HCT116 (cell line): ENCODE results near the gene NPPB. TPM values are rescaled to one million over a fixed set of nuclear protein-coding genes. Genes with fewer than 3 reads are reported as not detected.

Experiments used
- ATAC-seq: fragments of 200-7000 bp; cut with Tn5 transposase; 2 replicates; pipeline ENCODE4 v1.9.1; 2020; ENCODE audit warnings: mild to moderate bottlenecking, moderate library complexity
- BruUV-seq: library from RNA; stranded (reverse); fragments of 400-500 nt; replicated peaks from 2 replicates; lab custom pipeline; 2021; lab: Mats Ljungman, UMichigan
- CTCF ChIA-PET: fragments of 300-600 bp; sonication (Branson Sonifier 250); formaldehyde crosslinking; loops from one replicate; lab custom pipeline; 2021; ENCODE audit warnings: antibody characterized with exemption; lab: Charles Lee
- POLR2A ChIA-PET: fragments of 300-600, 350-600 bp; sonication (Branson Sonifier 250); formaldehyde crosslinking; loops from one replicate; lab custom pipeline; 2021; ENCODE audit warnings: antibody characterized with exemption; lab: Charles Lee
- RAD21 ChIA-PET, 2 experiments: fragments of 300-600 bp; sonication (Branson Sonifier 250); formaldehyde crosslinking; loops; one replicate each; lab custom pipeline; 2023; ENCODE audit warnings: low total read pairs in 2 of 2; ENCODE audit not compliant: uncharacterized antibody in 2 of 2, unreplicated experiment in 2 of 2, low non-redundant PET in 1 of 2; lab: Charles Lee
- DNase-seq: peaks from one replicate; pipeline ENCODE4 v3.0.0-alpha.2; 2010; ENCODE audit warnings: low read depth, low spot score
- H2AFZ ChIP-seq: fragments of 200-600 bp; shearing (Covaris generic), sonication (generic); 2 replicates; pipeline ENCODE4 v1.6.1; 2017; ENCODE audit warnings: low read depth, mixed run types, mixed read lengths, antibody characterized with exemption, low read length; ENCODE audit not compliant: poor library complexity, severe bottlenecking
- H3K27ac ChIP-seq: 2 replicates; pipeline ENCODE4 v1.5.1; 2012; ENCODE audit warnings: low read depth, low read length
- H3K27me3 ChIP-seq: fragments of 200-600 bp; sonication (generic); 2 replicates; pipeline ENCODE4 v1.6.1; 2016; ENCODE audit warnings: mixed run types, low read length, mixed read lengths; ENCODE audit not compliant: insufficient read depth
- H3K36me3 ChIP-seq, 2 experiments: fragments of 200-500 bp in 1 of 2; fragments of 200-600 bp in 1 of 2; sonication (Bioruptor generic) in 1 of 2; sonication (generic) in 1 of 2; 2 replicates each; pipeline versions ENCODE4 v1.5.1 to v1.6.1; 2014 to 2016; ENCODE audit warnings: low read length in 2 of 2, inconsistent platforms in 1 of 2, mixed read lengths in 1 of 2, mixed run types in 1 of 2; ENCODE audit not compliant: insufficient read depth in 2 of 2, control insufficient read depth in 1 of 2
- H3K4me1 ChIP-seq, 2 experiments: fragments of 200-600 bp in 1 of 2; sonication (generic) in 1 of 2; 2 replicates each; pipeline versions ENCODE4 v1.5.1 to v1.6.1; 2012 to 2017; ENCODE audit warnings: low read length in 2 of 2, inconsistent platforms in 1 of 2, mild to moderate bottlenecking in 1 of 2, mixed read lengths in 1 of 2, mixed run types in 1 of 2, moderate library complexity in 1 of 2; ENCODE audit not compliant: insufficient read depth in 2 of 2, control insufficient read depth in 1 of 2
- H3K4me2 ChIP-seq: fragments of 200-600 bp; sonication (generic); 2 replicates; pipeline ENCODE4 v1.6.1; 2017; ENCODE audit warnings: mixed run types, low read length, mixed read lengths
- H3K4me3 ChIP-seq, 2 experiments: fragments of 200-600 bp in 1 of 2; sonication (generic) in 1 of 2; replicated peaks in 1 of 2; 2 replicates each; pipeline ENCODE4 v1.5.1; 2011 to 2016; ENCODE audit warnings: low read length in 2 of 2, control low read depth in 1 of 2, low read depth in 1 of 2, mild to moderate bottlenecking in 1 of 2, mixed read lengths in 1 of 2, mixed run types in 1 of 2
- H3K79me2 ChIP-seq: fragments of 200-600 bp; sonication (generic); 2 replicates; pipeline ENCODE4 v1.6.1; 2017; ENCODE audit warnings: mild to moderate bottlenecking, mixed run types, low read length, moderate library complexity, mixed read lengths; ENCODE audit not compliant: insufficient read depth
- H3K9ac ChIP-seq: fragments of 200-600 bp; sonication (generic); 2 replicates; pipeline ENCODE4 v1.6.1; 2016; ENCODE audit warnings: low read length, mixed read lengths
- H3K9me2 ChIP-seq: fragments of 200-600 bp; sonication (generic), shearing (Covaris generic); 2 replicates; pipeline ENCODE4 v1.6.1; 2017; ENCODE audit warnings: mixed run types, mild to moderate bottlenecking, moderate library complexity; ENCODE audit not compliant: insufficient read depth
- H3K9me3 ChIP-seq, 2 experiments: fragments of 200-500 bp in 1 of 2; fragments of 200-600 bp in 1 of 2; sonication (Bioruptor generic) in 1 of 2; sonication (generic) in 1 of 2; 2 replicates each; pipeline ENCODE4 v1.6.1; 2014 to 2017; ENCODE audit warnings: low read length in 2 of 2, mixed read lengths in 2 of 2, inconsistent platforms in 1 of 2, low read depth in 1 of 2, mild to moderate bottlenecking in 1 of 2, mixed run types in 1 of 2, moderate library complexity in 1 of 2; ENCODE audit not compliant: control insufficient read depth in 1 of 2, insufficient read depth in 1 of 2
- H4K20me1 ChIP-seq: fragments of 200-600 bp; sonication (generic), shearing (Covaris generic); 2 replicates; pipeline ENCODE4 v1.6.1; 2017; ENCODE audit warnings: mixed run types, mild to moderate bottlenecking, moderate library complexity; ENCODE audit not compliant: insufficient read depth
- ATF3 ChIP-seq: IDR thresholded peaks from 2 replicates; pipeline ENCODE4 v1.6.1; 2012
- CBX3 ChIP-seq: IDR thresholded peaks from 2 replicates; pipeline ENCODE4 v1.6.1; 2012; ENCODE audit warnings: low read depth
- CEBPB ChIP-seq: IDR thresholded peaks from 2 replicates; pipeline ENCODE4 v1.6.1; 2012; ENCODE audit warnings: low read depth
- CTCF ChIP-seq, 3 experiments: fragments of 200-600 bp in 1 of 3; sonication (generic) in 1 of 3; IDR thresholded peaks in 2 of 3; conservative IDR thresholded peaks in 1 of 3; 2 replicates each; pipeline ENCODE4 v1.5.1; 2012 to 2017; ENCODE audit warnings: low read depth in 2 of 3, low read length in 2 of 3, antibody characterized with exemption in 1 of 3, borderline replicate concordance in 1 of 3, control low read depth in 1 of 3, mild to moderate bottlenecking in 1 of 3, mixed read lengths in 1 of 3, mixed run types in 1 of 3, moderate library complexity in 1 of 3; ENCODE audit not compliant: insufficient read depth in 1 of 3
- ELF1 ChIP-seq: IDR thresholded peaks from 2 replicates; pipeline ENCODE4 v1.6.1; 2012; ENCODE audit warnings: low read depth, borderline replicate concordance
- EZH2 ChIP-seq: fragments of 200-600 bp; sonication (generic); IDR thresholded peaks from 2 replicates; pipeline ENCODE4 v1.6.1; 2017; ENCODE audit warnings: antibody characterized with exemption, mixed run types
- EZH2phosphoT487 ChIP-seq: fragments of 200-600 bp; IDR thresholded peaks from 2 replicates; pipeline ENCODE4 v1.6.1; 2018; ENCODE audit warnings: antibody characterized with exemption, borderline replicate concordance
- FOSL1 ChIP-seq: IDR thresholded peaks from 2 replicates; pipeline ENCODE4 v1.6.1; 2012; ENCODE audit warnings: low read depth
- JUND ChIP-seq: IDR thresholded peaks from 2 replicates; pipeline ENCODE4 v1.6.1; 2012
- MAX ChIP-seq: IDR thresholded peaks from 2 replicates; pipeline ENCODE4 v1.6.1; 2012
- POLR2AphosphoS5 ChIP-seq: IDR thresholded peaks from 2 replicates; pipeline ENCODE4 v1.6.1; 2011; ENCODE audit warnings: mild to moderate bottlenecking, low read depth, low read length, moderate library complexity
- RAD21 ChIP-seq: IDR thresholded peaks from 2 replicates; pipeline ENCODE4 v1.6.1; 2012; ENCODE audit warnings: low read depth, mild to moderate bottlenecking
- REST ChIP-seq: IDR thresholded peaks from 2 replicates; pipeline ENCODE4 v1.6.1; 2012; ENCODE audit warnings: low read depth
- SIN3A ChIP-seq: IDR thresholded peaks from 2 replicates; pipeline ENCODE4 v1.6.1; 2012; ENCODE audit warnings: low read depth
- SP1 ChIP-seq: IDR thresholded peaks from 2 replicates; pipeline ENCODE4 v1.6.1; 2012; ENCODE audit warnings: low read depth
- SRF ChIP-seq: IDR thresholded peaks from 2 replicates; pipeline ENCODE4 v1.6.1; 2012; ENCODE audit warnings: low read depth
- YY1 ChIP-seq: IDR thresholded peaks from 2 replicates; pipeline ENCODE4 v1.6.1; 2011; ENCODE audit warnings: low read length, low read depth, moderate library complexity, mild to moderate bottlenecking; ENCODE audit not compliant: insufficient replicate concordance; ENCODE audit errors: extremely low read depth
- ZNF274 ChIP-seq: fragments of 200-500 bp; sonication (Bioruptor generic); IDR thresholded peaks from 2 replicates; pipeline ENCODE4 v1.6.1; 2014; ENCODE audit warnings: mild to moderate bottlenecking, low read depth, low read length, inconsistent platforms
- intact Hi-C: fragments of 100-400 bp; cut with micrococcal nuclease; formaldehyde crosslinking; loops from 2 replicates; pipeline ENCODE4 v1.10.0; 2022
- total RNA-seq: library from RNA; stranded (reverse); gene quantifications from one replicate; pipeline ENCODE4 v1.2.1, GENCODE V29; 2021; ENCODE audit not compliant: unreplicated experiment

Gene NPPB
- total RNA-seq, 1 experiment from 2014 or later = not detected

GRCh38 chr1:11888877-11889208 lies 30.1 kb upstream of the NPPB start:
- no peak for ATAC-seq
- Histone ChIP-seq H2AFZ (no peak overlapping the region), H3K9me2 (no peaks in the 10 kb centered on the region), H3K27me3 (no peaks in the 10 kb centered on the region), H3K79me2 (no peaks in the 10 kb centered on the region), H3K27ac (no peak overlapping the region), H3K4me1 (no peaks in the 10 kb centered on the region; a peak in 1 of 4 replicates), H3K9ac (no peak overlapping the region), H3K9me3 (no peaks in the 10 kb centered on the region), H4K20me1 (no peaks in the 10 kb centered on the region), H3K36me3 (no peaks in the 10 kb centered on the region), H3K4me3 (no peak overlapping the region), H3K4me2 (no peak overlapping the region)
- POLR2A ChIA-PET = interaction anchor here (1.7 kb wide), 1 partner anchor 21 kb away, joined by 7 read pairs; no protein-coding TSS in a partner anchor
- CTCF ChIA-PET = no interaction called here
- TF ChIP-seq EZH2 = no peak
- TF ChIP-seq SIN3A = no peak
- TF ChIP-seq CBX3 = no peak
- no peak for TF ChIP-seq EZH2phosphoT487
- no peak for TF ChIP-seq CTCF (IDR thresholded peaks at IDR 0.05 in 2 of 3, conservative IDR thresholded peaks at IDR 0.05 in 1 of 3; ENCODE audit: borderline replicate concordance in 1 of 3, insufficient read depth in 1 of 3, low read depth in 2 of 3, low read length in 2 of 3)
- no peak for TF ChIP-seq SRF
- TF ChIP-seq REST = no peak
- no peak for TF ChIP-seq POLR2AphosphoS5
- TF ChIP-seq ELF1 = no peak
- TF ChIP-seq ATF3 = no peak
- no peak for TF ChIP-seq FOSL1
- TF ChIP-seq SP1 = no peak
- no peak for TF ChIP-seq MAX
- TF ChIP-seq ZNF274 = no peak
- TF ChIP-seq JUND = no peak
- TF ChIP-seq RAD21 = no peak
- TF ChIP-seq CEBPB = no peak
- TF ChIP-seq YY1 = no peak
- RAD21 ChIA-PET = no interaction called here
- intact Hi-C loops = no loop called here
- DNase-seq = no peak
- no TSS peak for BruUV-seq
